Measurements from ENCODE around the gene ELANE.
"Not testable (repeated sequence)": the region's sequence is repeated elsewhere in the genome, so short reads cannot be mapped to it uniquely, and the experiment has no call there.

ELANE gene

DNA sequence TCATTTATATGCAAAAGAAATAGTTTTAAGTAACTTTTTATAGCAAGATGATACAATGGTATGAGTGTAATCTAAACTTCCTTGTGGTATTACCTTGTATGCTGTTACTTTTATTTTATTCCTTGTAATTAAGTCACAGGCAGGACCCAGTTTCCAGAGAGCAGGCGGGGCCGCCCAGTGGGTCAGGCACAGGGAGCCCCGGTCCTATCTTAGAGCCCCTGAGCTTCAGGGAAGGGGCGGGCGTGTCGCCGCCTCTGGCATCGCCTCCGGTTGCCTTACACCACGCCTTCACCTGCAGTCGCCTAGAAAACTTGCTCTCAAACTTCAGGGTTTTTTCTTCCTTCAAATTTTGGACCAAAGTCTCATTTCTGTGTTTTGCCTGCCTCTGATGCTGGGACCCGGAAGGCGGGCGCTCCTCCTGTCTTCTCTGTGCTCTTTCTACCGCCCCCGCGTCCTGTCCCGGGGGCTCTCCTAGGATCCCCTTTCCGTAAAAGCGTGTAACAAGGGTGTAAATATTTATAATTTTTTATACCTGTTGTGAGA lies 40.5 kb upstream of the ELANE start:
- DNase-seq = no peak
- peaks cover 7% of the 10 kb centered on the region for H3K4me1 Mint-ChIP-seq
- H3K27ac Mint-ChIP-seq = no peak overlapping the region
- H3K4me3 Mint-ChIP-seq = peak overlapping the region; percentile 14
- ATAC-seq = no peak
- H3K36me3 Mint-ChIP-seq (ENCODE audit: low read depth) = peaks cover 60% of the 10 kb centered on the region
- peaks cover 9% of the 10 kb centered on the region for H3K9me3 Mint-ChIP-seq
- no peaks in the 10 kb centered on the region for H3K27me3 Mint-ChIP-seq

DNA sequence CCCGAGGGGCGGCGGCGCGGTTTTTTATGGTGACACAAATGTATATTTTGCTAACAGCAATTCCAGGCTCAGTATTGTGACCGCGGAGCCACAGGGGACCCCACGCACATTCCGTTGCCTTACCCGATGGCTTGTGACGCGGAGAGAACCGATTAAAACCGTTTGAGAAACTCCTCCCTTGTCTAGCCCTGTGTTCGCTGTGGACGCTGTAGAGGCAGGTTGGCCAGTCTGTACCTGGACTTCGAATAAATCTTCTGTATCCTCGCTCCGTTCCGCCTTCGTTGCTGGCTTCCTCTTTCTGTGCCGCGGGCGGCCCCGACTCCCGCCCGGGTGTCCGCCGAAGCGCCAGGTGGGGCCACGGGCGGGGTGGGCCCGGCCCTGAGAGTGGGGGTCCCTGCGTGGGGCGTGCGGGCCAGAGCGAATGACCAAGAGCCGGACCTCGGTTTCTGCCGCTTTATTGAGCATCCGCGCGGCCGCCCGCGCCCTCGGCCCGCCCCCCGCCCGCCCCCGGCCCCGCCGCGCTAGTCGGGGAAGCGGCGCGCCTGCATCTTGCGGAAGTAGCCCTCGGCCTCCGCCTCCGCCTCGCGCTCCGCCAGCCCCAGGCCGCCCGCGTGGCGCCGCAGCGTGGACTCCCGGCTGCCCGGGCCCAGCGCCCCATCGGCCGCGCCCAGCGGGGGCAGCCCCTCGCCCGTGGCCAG lies 39.9 kb upstream of the ELANE start:
- Mint-ChIP-seq H3K36me3 (ENCODE audit: low read depth) (peaks cover 55% of the 10 kb centered on the region), H3K4me3 (no peak overlapping the region)
- ATAC-seq = peak; percentile 5

DNA sequence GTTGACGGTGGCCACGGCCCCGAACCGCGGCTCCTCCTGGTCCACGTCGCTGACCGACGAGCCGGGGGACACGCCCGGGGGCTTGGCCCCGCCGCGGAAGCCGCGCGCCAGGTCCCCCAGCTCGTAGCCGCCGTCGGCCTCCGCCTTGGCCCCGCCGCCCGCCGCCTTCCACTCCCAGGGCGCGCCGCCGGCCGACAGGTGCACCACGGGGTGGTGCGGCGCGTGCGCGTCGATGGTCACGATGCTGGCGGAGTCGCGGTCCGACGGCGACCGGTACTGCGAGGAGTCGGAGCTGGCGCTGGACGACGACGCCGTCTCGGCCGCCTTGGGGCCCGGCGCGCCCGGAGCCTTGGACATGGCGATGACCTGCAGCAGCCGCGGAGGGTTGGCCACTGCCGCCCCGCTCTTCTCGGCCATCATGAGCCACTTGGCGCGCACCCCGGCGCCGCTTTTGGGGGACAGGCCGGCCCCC lies 39.3 kb upstream of the ELANE start:
- H3K27me3 Mint-ChIP-seq = no peaks in the 10 kb centered on the region
- peaks cover under 1% of the 10 kb centered on the region for H3K4me1 Mint-ChIP-seq
- H3K9me3 Mint-ChIP-seq = peaks cover 12% of the 10 kb centered on the region
- DNase-seq (no peak), ATAC-seq (peak; percentile 3)
- no peak overlapping the region for H3K4me3 Mint-ChIP-seq
- H3K27ac Mint-ChIP-seq = no peak overlapping the region
- peaks cover 49% of the 10 kb centered on the region for H3K36me3 Mint-ChIP-seq (ENCODE audit: low read depth)

More for the DNA sequence above, 39.9 kb upstream of the ELANE start:
- no peak for DNase-seq
- Mint-ChIP-seq H3K4me1 (peaks cover 6% of the 10 kb centered on the region), H3K27ac (no peak overlapping the region), H3K27me3 (no peaks in the 10 kb centered on the region), H3K9me3 (peaks cover 12% of the 10 kb centered on the region)

DNA sequence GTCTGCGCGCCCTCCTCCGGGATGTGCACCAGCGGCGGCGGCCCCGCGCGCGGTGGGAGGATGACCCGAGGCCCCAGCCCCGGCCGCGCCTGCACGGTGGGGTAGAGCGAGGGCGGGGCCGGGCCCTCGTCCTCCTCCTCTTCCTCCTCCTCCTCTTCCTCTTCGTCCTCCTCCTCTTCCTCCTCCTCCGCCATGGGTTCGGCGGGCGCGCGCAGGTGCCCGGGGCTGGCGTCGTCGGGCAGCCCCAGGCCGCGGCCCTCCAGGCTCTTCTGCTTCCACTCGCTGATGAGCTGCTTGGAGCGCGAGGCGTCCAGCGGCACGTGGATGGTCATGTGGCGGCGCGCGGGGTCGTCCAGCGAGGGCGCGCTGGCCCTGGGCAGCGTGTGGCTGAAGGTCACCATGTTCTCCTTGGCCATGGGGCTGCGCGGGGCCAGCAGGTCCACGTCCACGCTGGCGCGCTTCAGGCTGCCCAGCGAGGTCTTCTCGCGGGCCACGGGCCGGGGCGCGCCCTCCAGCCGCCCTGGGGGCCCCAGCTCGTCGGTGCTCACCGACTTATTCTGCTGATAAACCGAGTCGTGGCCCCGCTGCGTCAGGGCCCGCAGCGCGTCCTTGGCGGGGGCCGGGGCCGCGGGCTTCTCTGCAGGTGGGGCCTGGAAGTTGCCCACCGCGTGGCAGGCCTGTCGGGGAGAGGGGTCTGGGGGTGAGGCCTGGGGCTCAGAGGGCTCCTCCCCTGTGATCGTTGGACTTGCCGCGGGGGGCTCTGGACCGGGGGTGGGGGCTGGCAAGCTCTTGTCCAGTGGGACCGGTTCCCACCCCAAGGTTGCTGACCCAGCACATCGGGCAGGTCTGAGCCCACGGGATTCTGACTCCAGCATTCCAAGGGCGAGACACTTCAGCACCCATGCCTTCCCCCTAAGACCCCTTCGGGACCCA lies 38.6 kb upstream of the ELANE start:
- peaks cover 46% of the 10 kb centered on the region for H3K36me3 Mint-ChIP-seq (ENCODE audit: low read depth)
- H3K4me1 Mint-ChIP-seq = no peaks in the 10 kb centered on the region
- no peak overlapping the region for H3K27ac Mint-ChIP-seq
- H3K4me3 Mint-ChIP-seq = no peak overlapping the region
- peaks cover 12% of the 10 kb centered on the region for H3K9me3 Mint-ChIP-seq
- ATAC-seq (peak; percentile 3), DNase-seq (no peak)
- H3K27me3 Mint-ChIP-seq = no peaks in the 10 kb centered on the region

DNA sequence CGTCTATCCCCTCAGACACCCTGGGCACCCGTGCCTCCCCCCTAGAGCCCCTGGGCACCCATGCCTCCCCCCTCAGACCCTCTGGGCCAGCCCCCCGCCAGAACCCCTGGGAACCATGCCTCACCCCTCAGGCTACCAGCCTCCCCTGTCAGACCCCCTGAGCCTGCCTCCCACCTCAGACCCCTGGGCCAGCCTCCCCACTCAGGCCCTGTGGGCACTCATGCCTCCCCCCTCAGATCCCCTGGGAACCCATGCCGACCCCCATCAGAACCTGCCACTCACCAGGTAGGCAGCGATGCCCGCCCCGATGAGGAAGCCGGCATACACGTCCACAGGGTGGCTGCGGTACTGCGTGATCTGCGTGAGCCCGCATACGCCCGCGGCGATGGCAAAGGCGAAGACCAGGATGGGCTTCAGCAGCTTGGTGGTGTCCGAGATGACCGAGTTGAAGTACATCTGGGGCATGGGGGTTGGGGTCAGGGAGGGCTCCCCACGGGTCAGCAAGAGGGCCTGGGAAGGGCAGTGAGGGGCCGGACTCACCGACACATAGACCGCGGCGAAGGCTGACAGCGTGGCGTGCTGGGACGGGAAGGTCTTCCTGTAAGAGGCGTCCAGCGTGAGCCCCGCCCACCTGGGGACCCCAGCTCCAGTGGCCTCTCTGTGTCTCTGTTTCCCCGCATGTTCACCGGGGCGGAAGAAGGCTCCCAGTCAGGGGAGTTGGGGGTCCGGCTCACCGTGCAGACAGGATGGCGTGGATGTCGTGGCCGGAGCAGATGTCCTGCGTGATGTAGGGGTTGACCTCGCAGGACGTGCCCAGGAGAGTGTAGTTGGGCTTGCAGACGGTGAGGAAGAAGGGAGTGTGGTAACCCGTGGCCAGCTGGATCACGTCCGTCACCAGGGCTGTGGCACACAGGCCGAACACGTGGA lies 37.7 kb upstream of the ELANE start:
- peaks cover 40% of the 10 kb centered on the region for H3K36me3 Mint-ChIP-seq (ENCODE audit: low read depth)
- H3K4me3 Mint-ChIP-seq = peak overlapping the region; percentile 49
- peak; percentile 7 for ATAC-seq
- peak overlapping the region; percentile 79 for H3K27ac Mint-ChIP-seq
- no peaks in the 10 kb centered on the region for H3K4me1 Mint-ChIP-seq
- H3K9me3 Mint-ChIP-seq = peaks cover 12% of the 10 kb centered on the region
- no peak for DNase-seq
- H3K27me3 Mint-ChIP-seq = no peaks in the 10 kb centered on the region

DNA sequence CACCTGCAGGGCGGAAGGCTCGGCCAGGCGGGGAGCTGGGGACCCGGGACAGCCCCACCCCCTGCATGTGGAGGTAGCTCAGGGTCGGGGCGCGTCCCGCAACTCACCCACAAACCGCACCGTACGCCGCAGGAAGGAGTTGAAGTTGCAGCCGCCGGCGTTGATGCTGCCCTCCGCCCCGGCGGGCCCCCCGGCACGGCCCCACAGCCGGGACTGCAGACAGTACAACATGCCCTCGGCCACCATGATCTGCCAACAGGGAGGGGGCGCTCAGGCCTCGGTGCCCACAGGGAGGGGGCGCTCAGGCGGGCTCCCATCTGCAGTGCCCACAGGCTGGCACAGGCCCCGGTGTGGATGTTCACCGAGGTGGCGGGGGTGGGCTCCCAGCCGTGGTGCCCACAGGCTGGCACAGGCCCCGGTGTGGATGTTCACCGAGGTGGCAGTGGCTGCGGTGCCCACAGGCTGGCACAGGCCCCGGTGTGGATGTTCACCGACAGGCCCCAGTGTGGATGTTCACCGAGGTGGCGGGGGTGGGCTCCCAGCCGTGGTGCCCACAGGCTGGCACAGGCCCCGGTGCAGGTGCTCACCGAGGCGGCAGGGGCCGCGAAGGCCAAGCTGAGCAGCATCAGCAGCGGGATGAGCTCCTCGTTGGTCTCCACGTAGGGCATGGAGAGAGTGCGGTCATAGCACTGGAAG lies 36.9 kb upstream of the ELANE start:
- H3K27ac Mint-ChIP-seq = peak overlapping the region; percentile 79
- no peak for DNase-seq

DNA sequence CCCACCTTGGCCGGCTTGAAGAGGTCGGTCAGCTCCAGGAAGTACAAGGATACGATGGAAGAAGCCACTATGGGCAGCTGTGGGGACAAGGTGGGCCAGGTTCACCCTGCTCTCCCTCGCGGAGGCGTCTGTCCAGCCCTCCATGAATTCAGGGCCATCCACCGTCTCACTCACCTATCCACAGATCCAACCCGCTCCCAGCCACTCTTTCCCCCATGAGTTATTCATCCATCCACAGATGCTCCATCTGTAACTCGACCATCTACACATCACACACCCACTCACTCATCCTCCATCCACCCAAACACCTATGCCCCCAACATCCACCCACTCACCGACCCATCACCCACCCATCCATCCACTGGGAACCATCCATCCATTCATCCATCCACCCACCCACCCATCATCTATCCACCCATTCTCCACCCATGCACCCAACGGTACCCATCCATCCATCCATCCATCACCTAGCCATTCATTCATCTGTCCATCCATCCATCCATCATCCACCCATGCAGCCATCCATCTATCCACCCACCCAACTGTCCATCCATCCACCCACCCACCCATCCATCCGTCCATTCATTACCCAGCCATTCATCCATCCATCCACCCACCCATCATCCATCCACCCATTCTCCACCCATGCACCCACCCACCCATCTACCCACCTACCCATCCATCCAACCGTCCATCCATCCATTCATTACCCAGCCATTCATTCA lies 36.2 kb upstream of the ELANE start:
- Mint-ChIP-seq H3K4me1 (no peaks in the 10 kb centered on the region), H3K9me3 (peaks cover 12% of the 10 kb centered on the region), H3K27ac (peak overlapping the region; percentile 73), H3K36me3 (ENCODE audit: low read depth) (peaks cover 28% of the 10 kb centered on the region), H3K27me3 (no peaks in the 10 kb centered on the region), H3K4me3 (peak overlapping the region; percentile 20)
- no peak for DNase-seq
- ATAC-seq = no peak

More for the DNA sequence above, 36.9 kb upstream of the ELANE start:
- Mint-ChIP-seq H3K36me3 (ENCODE audit: low read depth) (peaks cover 31% of the 10 kb centered on the region), H3K9me3 (peaks cover 12% of the 10 kb centered on the region), H3K4me3 (peak overlapping the region; percentile 49), H3K27me3 (no peaks in the 10 kb centered on the region), H3K4me1 (no peaks in the 10 kb centered on the region)
- no peak for ATAC-seq

DNA sequence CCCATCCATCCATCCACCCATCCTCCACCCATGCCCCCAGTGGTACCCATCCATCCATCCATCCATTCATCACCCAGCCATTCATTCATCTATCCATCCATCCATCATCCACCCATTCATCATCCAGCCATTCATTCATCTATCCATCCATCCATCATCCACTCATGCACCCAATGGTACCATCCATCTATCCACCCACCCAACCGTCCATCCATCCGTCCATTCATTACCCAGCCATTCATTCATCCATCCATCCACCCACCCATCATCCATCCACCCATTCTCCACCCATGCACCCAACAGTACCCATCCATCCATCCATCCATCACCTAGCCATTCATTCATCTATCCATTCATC lies 35.6 kb upstream of the ELANE start:
- Mint-ChIP-seq H3K36me3 (ENCODE audit: low read depth) (peaks cover 25% of the 10 kb centered on the region), H3K9me3 (peaks cover 12% of the 10 kb centered on the region), H3K27me3 (no peaks in the 10 kb centered on the region), H3K4me3 (no peak overlapping the region), H3K4me1 (no peaks in the 10 kb centered on the region), H3K27ac (peak overlapping the region; percentile 28)
- no peak for DNase-seq
- ATAC-seq = no peak

DNA sequence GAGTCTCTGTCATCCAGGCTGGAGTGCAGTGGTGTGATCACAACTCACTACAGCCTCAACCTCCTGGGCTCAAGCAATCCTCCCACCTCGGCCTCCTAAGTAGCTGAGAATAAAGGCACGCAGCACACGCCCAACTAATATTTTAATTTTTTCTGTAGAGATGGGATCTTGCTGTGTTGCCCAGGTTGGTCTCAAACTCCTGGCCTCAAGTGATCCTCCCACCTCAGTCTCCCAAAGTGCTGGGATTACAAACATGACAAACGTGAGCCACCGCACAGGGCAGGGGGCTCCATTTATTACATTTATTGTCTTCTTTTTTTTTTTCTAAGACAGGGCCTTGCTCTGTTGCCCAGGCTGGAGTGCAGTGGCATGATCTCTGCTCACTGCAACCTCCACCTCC lies 31.9 kb upstream of the ELANE start:
- peaks cover 12% of the 10 kb centered on the region for H3K9me3 Mint-ChIP-seq
- H3K27me3 Mint-ChIP-seq = peaks cover 17% of the 10 kb centered on the region
- H3K4me1 Mint-ChIP-seq, H3K27ac Mint-ChIP-seq, H3K4me3 Mint-ChIP-seq, DNase-seq, ATAC-seq: not testable (repeated sequence)
- peaks cover 11% of the 10 kb centered on the region for H3K36me3 Mint-ChIP-seq (ENCODE audit: low read depth)

DNA sequence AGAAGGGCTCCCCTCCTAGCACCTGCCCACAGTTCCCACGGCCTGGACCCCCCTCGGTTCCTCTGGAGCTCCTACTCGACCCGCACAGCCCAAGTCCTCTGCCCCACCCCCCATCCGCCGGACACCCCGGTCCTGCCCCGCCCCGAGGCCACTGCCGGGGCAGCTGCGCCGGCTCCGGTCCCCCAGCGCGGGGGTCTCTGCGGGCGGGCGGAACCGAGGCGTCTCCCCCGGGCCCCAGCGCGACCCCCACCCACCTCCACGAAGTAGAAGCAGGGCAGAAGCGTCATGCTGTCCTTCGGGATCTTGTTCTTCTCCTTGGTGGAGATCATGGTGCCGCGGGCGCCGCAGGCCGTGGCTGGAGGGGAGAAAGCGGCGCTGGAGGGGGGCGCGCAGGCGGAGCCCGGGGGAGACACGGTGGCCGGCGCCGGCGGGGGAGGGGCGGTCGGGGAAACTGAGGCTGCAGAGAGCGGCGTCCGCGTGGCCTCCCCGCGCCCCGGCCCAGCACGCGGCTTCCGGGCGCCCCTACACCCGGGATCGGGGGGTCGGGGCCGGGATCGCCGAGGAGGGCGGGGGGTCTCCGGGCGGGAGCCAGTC lies 30.8 kb upstream of the ELANE start:
- Mint-ChIP-seq H3K27ac (no peak overlapping the region), H3K36me3 (ENCODE audit: low read depth) (peaks cover 4% of the 10 kb centered on the region), H3K4me3 (no peak overlapping the region), H3K27me3 (peaks cover 17% of the 10 kb centered on the region), H3K9me3 (peaks cover 5% of the 10 kb centered on the region), H3K4me1 (no peaks in the 10 kb centered on the region)
- DNase-seq (no peak), ATAC-seq (no peak)

DNA sequence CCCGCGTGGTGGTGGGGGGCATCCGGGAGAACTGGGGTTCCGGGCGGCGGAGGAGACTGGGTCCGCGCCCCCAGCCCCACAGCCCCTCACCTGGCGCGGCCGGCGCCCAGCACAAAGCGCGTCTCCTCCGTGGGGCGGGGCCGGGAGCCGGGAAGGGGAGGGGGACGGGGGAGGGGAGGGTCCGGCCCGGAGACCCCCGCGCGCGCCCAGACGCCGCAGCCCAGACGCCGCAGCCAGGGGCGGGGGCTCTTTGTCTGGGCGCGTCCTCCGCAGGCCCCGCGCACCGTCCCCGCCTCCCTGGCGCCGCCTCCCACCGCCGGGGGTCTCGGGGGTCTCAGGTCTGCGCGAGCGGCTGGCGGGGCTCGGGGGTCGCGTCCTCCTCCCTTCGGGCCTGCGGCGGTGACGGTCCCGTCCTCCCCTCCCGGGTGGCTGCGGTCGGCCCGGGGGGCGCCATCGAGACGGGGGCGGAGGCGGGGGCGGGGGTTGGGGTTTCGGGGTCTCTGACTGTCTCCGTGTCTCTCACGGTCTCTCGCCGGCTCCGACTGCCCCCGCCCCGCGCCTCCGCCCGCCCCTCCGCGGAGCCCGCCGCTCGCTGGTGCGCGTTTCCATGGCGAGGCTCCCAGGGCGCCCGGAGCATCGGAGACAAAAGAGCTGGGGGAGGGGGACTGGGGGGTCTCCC lies 30.1 kb upstream of the ELANE start, which contains the start of gene PLPPR3:
Gene PLPPR3, minus strand, starts transcription at position 131 of the 679 bp plus-strand sequence. CDS start 396 bp downstream, outside the sequence.
- H3K4me1 Mint-ChIP-seq = no peaks in the 10 kb centered on the region
- no peaks in the 10 kb centered on the region for H3K36me3 Mint-ChIP-seq (ENCODE audit: low read depth)
- H3K9me3 Mint-ChIP-seq = no peaks in the 10 kb centered on the region
- no peak for ATAC-seq
- H3K27ac Mint-ChIP-seq = no peak within 1 kb of the TSS
- peaks cover 17% of the 10 kb centered on the region for H3K27me3 Mint-ChIP-seq
- no peak within 1 kb of the TSS for H3K4me3 Mint-ChIP-seq
- no peak for DNase-seq

DNA sequence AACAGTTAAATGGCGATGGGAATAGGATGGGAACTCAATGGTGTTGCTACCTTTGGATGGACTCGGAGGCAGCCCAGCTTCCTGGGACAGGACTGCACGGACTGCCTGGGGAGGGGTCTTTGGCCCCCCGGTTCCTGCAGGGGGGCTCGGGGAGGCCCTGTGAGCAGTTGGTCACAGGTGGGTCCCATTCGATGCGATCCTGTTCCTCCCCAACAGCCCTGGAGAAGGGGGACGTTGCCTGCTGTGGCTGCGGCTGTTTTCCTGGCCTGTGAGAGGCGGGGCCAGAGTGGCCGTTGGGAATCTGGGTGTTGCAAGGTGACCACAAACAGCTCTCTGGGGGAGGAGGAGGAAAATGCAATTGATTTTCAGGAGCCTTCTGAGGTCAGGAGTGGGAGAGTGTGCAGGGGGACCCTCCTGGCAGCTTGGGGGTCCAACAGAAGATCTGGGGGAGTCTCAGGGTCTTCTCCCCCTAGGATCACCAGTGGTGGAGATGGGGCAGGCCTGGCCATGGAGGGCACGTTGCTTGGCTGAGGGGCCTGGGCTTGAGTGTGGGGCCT lies 28.5 kb upstream of the ELANE start:
- Mint-ChIP-seq H3K9me3 (no peaks in the 10 kb centered on the region), H3K4me1 (no peaks in the 10 kb centered on the region), H3K27ac (no peak overlapping the region), H3K36me3 (ENCODE audit: low read depth) (no peaks in the 10 kb centered on the region), H3K4me3 (no peak overlapping the region), H3K27me3 (peaks cover 17% of the 10 kb centered on the region)
- no peak for DNase-seq
- ATAC-seq = no peak

Data from activated naive CD8-positive, alpha-beta T cell treated with anti-CD3 and anti-CD28 coated beads, Interleukin-2, amount 50 U/mL, for 24 hours (primary cell).